ENCODE data around the gene CAMTA1.
A peak's percentile ranks its signal among the peaks of the same experiment; 100 is the strongest.

CAMTA1 gene

DNA sequence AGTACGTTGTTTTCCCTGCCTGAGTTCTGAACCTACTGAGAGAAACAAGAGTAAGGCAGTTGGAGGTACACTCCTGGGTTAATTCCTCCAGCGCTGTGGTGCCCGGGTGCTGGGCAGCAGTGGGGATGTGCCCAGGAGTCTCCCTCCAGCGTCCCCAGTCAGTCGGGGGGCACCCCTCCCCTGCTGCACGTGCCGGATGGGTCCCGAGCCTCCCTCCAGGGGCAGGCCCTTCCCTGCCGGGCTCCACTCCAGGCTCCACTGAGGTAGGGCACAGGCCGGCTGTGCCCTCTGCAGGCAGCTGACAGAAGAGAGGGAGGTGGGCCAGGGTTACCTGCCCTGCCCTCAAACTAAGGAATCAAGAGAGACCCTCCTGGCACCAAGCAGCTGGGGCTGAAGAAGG lies 747.8 kb downstream of the CAMTA1 start:
- DNase-seq: no peak

DNA sequence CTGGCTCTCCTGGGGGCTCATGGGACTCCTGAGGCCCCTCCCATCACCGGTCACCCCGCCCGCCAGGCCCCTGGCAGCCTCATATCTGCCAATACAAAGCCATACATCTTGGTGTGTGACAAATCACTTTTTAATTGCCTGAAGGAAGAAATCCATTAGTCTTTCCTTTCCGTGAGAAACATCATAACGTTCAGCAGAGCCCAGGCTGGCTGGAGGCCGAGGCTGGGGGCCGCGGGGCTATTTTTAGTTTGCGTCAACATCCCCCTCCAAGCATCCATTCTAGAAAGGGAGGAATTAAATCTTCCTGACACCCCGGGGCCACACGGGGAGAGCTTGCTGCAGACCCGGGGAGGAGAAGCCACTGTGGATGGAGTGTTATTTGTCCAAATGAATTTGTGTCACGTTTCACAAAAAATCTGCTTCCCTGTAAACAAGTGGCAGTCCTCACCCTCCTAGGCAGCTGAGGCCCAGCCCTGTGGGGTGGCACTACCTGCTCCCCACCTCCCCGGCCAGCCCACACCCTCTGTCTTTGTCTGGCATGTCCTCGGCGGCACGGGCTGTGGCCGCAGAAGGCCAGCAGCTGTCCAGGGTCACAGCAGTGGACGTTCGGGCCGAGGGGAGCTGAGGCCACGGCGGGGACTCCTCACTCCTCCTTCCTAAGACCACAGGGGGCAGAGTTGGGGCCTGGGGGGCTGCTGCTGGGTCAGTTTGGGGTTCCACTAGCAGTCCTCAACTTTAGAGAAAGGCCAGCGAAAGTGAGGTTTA lies 749.0 kb downstream of the CAMTA1 start:
- peak; percentile 24 for DNase-seq

GRCh38 chr1:7535016-7535415 lies 749.8 kb downstream of the CAMTA1 start:
- DNase-seq: no peak

DNA sequence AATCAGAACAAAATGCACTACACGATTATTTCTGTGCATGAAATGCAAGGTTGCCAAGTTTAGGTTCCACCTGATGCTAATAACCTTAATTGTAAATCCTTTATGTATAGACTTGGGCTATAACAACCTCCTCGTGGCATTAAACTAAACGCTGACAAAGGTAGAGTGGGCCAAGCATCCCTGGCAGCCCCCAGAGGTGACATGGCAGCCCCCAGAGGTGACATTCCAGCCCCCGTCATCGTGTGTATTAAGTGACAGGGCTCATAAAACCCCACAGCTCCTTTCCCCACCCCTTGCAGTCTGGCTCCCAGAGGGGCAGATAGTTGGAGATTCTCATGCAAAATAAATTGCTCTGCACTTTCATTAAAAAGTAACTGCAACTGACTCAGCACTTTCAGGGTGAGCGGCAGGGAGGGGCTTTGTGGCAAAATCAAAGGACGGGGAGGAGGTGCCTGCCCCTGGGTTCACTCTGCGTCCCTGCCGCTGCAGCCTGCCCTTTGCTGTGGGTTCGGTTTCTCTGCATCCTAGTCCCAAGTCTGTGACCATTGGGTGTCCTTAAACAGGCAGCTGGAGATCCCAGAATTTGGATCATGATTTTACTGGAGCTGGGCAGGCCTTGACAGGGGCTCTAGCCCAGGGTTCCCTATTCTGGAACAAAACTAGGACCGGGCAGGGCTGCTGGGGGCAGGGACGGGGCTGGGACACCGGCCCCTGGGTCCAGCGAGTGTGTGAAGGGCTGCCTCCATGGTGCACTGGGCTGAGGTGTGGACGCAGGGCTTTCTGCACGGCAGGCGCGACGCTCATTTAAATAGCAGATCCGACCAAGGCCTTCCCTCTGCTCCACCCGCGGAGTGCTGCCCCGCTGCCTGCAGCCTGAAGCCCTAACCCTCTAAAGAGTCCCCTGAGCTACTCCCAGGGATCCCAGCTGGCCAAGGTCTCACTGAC lies 751.0 kb downstream of the CAMTA1 start:
- DNase-seq: no peak

DNA sequence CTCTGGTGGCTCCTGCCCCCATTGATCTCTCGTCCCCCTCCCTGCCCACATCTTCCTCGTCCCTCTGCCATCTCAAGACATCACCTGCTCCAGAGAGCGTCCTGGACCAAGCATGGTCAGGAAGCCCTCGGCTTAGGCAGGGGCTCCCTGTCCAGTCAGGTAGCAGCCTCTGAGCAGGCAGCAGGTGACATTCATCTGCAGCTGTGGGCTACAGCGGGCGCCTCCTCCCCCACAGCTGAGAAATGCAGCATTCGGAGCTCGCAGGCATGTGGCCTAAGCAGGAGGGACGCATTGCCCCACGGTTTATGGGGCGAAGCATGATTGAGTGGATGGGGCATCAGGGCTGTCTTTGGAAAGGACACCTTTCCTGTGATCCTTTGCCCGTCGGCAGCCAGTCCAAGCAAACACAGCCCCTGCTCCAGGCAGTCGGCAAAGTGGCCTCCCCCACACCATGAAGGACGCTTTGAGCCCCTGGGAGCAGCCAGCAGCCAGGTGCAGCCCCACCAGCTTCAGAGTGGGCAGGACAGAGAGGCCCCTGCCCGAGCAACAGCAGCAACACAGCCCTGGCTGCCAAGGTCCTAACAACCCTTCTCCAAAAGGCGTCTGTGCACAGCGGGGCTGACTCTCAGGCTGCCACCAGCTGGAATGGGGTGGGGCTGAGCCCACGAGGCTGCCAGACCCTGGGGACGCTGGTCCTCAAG lies 751.8 kb downstream of the CAMTA1 start:
- DNase-seq: no peak

- DNase-seq: no peak
These were observed 752.8 kb downstream of the CAMTA1 start for GRCh38 chr1:7538033-7538432.

- DNase-seq: no peak
These were observed 753.9 kb downstream of the CAMTA1 start for GRCh38 chr1:7538849-7539768.

- DNase-seq: no peak
These were observed 754.5 kb downstream of the CAMTA1 start for GRCh38 chr1:7539769-7540175.

DNA sequence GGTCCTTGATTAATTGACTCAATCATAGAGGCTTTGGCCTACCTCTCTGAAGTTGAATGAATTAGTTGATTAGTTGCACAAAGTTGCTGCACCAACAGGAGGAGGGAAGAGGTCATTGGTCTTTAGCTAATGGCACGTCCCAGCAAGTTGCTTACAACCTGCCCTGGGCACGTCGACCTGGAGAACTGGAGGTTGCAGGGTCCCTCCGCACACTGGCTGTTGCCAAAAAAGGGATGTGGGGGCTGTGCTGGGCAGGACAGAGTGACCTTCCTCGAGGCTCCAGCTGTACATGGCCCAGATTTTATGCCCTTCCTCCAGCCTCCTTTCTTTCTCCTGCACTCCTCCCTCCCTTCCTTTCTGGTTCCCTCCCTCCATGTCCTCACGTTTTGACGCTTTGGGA lies 755.6 kb downstream of the CAMTA1 start:
- no peak for DNase-seq

- DNase-seq: no peak
These were observed 756.4 kb downstream of the CAMTA1 start for GRCh38 chr1:7541629-7542028.

- DNase-seq: no peak
These were observed 758.5 kb downstream of the CAMTA1 start for GRCh38 chr1:7543718-7544090.

- no peak for DNase-seq
These were observed 764.3 kb downstream of the CAMTA1 start for GRCh38 chr1:7549277-7550161.

- DNase-seq: no peak
These were observed 765.1 kb downstream of the CAMTA1 start for GRCh38 chr1:7550261-7550865.

DNA sequence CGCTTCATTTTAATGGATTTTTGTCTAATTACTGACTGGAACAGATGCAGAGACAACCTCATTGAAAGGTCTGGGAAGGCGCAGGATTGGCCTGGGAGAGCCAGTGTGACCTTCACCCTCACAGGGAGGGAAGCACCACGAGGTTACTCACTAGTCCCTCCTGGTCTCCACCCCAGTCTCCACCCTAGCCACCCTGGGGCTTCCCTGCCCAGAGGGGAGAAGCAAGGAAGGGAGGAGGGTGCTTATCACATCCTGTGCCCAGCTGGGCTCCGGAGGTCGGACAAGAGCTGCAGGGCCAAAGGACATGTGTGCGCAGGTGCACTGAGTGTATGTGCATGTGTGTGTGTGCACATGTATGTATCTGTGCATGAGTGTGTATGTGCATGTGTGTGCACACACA lies 765.7 kb downstream of the CAMTA1 start:
- no peak for DNase-seq

DNA sequence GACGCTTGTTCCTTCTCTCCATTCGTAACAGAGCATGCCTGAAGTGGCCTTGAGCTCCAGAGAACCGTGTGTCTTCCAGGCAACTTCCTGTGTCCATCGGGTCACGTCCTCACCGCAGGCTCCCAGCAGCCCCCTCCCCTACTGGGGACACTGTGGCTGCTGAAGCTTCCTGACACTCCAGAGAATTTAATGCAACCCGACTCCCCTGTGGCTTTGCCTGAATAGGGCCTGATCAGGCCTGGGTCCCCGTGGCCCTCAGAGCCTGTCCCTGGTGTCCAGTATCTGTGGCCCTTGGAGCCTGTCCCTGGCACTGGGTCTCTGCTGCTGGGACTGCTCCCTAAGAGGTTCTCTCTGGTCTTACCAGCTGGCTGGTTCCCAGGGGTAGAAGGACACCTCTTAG lies 766.2 kb downstream of the CAMTA1 start:
- no peak for DNase-seq

DNA sequence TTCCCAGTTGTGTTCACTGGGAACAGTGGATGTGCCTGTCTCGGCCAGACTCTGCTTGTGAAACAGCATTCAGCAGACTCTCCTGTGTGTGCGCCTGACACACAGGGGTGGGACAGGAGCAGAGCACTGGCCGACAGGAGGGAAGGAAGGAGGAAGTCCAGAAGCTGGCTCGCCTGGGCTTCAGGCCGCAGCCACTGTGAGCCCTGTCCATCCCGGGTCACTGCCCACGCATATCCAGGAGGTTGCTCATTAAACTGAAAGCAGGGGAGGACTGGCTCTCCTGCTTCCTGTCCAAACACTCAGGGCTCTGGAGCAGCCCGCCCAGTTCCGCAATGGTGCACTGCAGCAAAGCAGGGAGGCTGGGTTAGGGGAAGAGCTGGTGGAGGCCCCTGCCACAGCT lies 767.1 kb downstream of the CAMTA1 start:
- DNase-seq: no peak

DNA sequence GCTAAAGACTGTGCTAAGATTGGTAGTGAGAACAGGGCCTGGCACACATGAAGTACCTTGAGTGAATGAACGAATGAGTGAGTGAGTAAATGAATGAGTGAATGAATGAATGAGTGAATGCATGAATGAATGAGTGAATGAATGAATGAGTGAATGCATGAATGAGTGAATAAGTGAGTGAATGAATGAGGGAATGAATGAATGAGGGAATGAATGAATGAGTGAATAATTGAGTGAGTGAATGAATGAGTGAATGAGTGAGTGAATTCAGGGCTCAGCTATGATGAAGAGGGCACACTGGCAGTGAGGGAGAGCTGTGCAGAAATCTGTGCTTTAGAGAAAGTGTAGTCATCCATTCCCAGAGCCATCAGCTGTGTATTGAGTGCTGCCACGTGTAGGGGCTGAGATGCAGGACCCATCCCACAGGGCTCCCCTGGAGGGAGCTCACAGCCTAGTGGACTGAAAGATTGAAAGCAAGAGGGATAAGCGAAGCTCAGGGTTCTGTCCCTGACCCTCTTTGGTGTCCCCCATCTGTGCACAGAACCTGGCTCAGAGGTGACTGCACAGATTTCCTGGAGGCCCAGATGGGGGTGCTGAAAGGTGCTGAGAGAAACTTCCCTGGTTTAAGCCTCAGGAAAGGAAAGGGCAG lies 767.9 kb downstream of the CAMTA1 start:
- no peak for DNase-seq

DNA sequence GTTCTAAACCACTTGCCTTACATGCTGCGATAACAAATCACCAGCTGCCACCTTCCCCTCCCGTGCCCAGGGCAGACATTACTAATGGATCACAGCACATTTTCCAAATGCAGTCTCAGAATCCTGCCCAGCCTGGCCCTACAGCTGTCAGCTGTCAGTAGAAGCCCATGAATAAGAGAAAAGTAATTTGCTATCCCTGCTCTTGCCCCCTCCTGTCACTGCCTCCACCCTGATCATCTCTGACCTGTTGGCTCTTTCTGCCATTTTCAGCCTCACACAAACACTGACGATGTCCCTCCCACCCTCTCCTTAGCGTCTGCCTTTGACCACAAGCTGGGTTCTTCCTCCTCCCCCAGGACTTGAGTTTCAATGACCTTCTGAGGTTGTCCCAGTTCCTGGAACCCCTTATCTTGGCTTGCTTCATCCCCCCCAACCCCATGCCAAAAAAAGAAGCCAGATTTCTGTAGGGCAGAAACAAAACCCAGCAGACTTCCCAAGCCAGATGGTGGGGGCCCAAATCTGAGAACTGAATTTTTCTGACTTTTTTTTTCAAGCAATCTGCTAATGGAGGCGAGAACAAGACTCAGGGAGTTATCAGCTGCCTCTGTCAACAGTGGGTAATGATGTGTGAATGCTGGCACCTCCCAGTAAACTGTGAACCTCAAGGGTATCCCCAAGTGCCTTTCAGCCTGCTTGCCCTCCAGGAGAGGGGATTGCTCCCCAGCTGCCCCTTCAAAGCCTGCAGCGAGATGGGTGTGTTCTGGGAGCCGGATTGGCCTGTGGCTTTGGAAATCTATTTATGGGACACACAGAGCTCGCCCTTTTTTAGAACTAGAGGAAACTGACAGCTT lies 769.4 kb downstream of the CAMTA1 start:
- no peak for DNase-seq
